ENCODE results near the gene AP3D1.

AP3D1 gene

GRCh38 chr19:2127758-2128157 lies 23.6 kb downstream of the AP3D1 start:
- no peak for DNase-seq (ENCODE audit: low read depth)

DNA sequence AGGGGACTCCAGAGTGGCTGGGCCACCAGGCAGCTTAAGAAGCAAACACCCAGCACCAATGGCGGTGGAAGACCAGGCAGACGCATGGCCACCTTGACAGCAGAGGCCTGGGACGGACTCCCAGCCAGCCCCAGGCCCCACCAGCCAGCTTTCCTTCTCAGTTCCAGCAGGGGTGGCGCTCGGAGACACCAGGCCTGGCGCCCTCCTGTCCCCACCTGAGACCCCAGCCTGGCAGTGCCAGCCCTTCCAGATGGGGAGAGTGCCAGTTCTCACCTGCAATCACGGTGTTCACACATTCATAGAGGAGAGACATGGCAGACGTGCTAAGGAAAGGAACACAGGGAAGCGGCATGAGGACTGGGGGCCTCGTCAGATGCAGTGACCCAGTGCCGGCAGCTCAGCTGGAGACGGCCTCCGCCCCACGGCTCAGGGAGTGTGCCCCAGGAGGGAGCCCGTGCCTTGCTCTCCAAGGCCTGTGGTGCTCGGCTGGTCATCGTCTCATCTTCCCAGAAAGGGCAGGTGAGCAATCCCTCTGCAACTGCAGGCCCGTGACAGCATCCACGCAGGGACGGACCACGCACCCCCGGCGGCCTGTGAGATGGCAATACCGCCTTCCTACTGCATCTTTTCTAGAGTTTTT lies 24.4 kb downstream of the AP3D1 start:
- DNase-seq (ENCODE audit: low read depth), result no peak

DNA sequence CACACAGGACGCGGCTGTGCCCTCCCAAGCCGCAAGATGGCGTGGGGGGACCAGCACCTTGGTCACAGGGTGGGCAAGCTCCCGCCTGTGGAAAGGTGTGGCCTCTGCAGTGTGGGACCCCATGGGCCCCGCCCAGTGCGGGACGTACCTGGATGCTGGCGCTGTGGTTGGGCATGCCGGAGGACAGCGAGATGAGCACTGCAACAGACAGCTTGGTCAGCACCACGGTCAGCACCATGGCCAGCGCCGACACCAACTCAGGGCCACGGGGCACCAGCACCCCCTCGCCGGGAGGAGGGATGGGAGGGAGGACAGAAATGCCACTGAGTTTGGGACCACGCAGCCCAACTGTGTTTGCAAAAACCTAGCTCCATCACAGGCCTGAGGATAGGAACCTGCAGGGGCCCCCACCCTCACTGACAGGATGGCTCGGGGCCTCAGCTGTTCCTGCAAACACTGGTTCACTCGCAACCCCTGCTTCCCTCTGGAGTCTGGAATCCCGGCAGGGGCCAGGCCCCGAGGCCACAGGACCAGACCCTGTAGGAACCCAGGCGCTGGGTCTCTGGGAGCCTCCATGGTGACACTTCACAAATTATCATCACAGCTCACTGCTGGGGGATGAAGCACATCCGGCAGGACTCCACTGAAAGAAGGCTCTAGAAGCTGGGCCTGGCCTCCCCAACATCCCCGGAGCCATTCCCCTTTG lies 27.5 kb downstream of the AP3D1 start:
- no peak for DNase-seq (ENCODE audit: low read depth)

DNA sequence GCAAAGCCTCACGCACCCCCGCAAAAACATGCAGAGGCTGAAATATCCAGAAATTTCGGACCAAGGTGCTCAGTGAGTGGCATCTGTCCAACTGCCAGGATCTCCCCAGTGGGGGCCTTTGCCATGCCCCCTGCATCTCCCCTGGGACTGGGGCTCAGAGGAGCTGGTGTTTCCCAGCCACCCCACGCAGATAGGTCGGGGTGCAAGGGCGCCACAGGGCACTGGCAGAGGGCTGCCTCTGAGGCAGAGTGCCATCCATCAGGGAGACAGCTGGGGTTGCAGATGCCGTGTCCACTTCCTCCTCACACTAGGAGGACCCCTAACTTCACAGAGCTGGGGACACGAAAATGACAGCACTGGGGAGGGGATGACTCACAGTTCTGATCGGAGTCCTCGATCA lies 28.4 kb downstream of the AP3D1 start:
- no peak for DNase-seq (ENCODE audit: low read depth)

DNA sequence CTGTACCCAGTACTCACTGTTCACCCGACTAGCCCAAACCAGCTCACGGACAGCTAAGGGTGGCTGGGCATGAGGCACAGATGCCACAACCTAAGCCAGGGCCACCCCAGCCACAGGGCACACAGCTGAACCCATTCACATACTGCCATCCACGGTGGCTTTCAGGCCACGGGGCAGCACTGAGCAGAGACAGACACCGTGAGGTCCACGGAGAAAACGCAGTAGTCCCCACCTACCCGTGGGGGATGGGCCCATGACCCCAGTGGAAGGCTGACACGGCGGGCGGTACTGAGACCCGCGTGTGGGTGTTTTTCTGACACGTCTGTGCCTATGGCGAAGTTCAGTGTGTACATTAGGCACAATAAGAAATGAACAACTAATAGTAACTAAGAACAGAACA lies 29.1 kb downstream of the AP3D1 start:
- DNase-seq (ENCODE audit: low read depth), result no peak

DNA sequence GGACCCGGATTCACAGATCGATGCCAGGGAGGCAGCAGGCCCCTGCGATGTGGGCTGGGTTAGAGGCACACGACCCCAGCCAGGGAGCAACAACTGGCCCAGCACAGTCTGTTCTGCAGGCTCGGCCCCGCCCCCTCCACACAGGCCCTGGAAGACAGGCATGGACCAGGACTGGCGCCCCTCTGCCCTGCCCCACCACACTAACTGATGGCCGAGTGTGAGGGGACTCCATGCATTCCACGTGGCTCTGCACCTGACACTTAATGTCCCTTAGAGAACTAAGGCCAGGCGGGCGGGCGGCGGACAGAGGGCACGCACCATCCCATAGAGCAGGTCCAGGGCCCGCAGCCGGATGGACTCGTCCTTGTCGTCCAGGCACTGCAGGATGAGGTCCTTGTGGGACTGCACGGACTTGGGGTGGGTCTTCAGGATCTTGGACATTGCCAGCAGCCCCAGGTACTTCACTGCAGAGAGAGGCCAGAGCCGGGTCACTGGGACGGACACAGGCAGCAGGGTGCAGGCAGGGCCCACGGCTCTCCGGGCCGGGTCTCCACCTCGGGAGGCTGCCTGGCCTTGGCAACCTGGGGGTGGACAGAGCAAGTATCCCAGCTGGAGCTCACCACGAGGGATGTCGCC lies 29.8 kb downstream of the AP3D1 start:
- DNase-seq (ENCODE audit: low read depth), result no peak

DNA sequence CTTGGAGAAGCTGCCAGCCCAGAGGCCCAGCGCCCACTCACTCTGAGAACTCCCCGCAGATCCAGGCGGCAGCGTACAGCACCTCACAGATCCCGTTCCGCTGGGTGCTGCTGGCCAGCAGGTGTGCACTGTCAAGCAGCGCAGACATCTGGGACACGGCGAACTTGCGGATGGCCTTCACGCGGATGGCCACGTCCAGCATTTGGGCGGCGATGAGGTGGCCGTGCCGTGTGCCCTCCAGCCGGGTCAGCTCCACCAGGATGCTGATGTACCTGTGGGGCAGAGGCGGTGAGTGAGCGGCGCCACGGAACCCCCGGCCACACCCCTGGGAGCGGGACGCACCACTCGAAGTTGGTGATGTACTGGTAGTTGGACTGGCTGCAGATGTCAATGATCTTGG lies 30.5 kb downstream of the AP3D1 start:
- no peak for DNase-seq (ENCODE audit: low read depth)

DNA sequence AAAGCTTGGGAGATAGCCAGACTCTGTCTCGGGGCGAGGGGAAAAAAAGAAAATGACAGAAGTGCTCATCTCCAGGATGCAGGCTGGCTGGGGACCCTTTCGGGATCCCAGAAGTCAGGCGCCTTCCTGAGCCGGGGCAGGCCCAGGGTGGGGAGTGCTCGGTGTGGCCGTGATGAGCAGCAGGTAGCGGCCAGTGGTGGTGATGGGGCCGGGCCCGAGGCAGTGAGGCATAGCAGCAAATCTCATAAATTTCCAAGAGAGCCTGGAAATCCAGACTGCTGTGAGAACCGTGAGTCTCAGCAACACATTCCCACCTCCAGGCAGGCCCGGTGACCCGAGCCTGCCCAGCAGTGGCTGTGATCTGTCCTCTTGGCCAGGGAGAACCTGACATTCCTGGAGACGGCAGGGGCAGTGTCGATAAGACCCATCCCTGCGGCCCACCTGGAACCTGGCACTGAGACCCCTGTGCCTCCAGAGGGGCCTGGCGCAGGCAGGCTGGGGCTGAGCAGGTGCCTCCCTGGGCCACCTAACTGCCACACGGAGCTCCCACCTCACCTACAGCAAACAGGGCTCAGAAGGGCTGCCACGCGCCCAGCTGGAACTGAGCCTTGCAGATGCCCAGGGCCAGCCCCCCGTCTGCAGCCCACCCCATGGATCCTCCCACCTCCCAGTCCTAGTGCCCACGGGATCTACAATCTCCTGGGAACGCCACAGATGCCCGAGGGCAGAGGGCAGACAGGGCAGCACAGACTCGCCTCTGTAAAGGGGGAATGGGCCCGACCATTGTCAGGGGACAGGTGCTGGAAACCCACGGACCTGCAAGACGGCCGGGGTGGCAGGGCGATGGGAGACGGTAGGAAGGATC lies 31.2 kb downstream of the AP3D1 start:
- DNase-seq (ENCODE audit: low read depth), result no peak

DNA sequence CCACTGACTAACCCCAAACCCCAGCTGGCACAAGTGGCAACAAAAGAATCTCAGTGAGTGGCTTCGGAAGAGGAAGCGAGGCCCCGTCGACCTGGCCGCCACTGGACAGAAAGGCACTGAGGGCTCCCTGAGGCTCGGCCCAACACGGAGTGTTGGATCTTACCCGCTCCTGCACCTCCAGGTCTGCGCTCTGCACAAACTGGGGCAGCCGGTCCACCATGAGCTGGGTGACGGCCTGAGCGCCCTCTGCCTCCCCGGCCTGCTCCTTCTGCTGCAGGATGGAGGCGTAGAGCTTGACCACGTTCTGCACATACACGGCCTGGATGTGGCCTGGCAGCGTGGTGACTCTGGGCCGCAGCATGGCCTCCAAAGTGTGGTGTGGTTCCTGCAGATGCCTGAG lies 32.9 kb downstream of the AP3D1 start:
- DNase-seq (ENCODE audit: low read depth), result no peak

- DNase-seq (ENCODE audit: low read depth), result no peak
Measured at GRCh38 chr19:2117215-2117960, 34.0 kb downstream of the AP3D1 start.

- DNase-seq (ENCODE audit: low read depth), result no peak
Measured at GRCh38 chr19:2116507-2116906, 34.9 kb downstream of the AP3D1 start.

GRCh38 chr19:2115911-2116426 lies 35.4 kb downstream of the AP3D1 start:
- DNase-seq (ENCODE audit: low read depth), result no peak

GRCh38 chr19:2115324-2115723 lies 36.0 kb downstream of the AP3D1 start:
- no peak for DNase-seq (ENCODE audit: low read depth)

DNA sequence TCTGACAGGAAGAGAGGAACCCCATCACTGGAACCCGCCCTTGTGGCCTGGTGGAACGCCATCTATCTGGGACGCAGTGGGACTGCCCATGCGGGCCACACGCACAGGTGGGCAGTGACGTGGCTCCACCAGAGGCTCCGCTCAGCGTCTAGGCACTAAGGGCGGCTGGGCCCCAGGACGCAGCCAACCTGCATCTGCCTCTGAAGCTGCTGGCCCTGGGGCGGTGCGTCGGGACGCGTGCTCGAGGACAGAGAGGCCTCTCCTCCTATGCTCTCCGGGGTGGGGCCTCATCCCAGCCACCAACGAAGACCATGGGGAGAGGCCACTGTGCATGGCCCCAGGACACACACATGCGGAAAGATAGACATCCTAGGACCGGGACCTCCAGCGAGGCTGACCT lies 36.5 kb downstream of the AP3D1 start:
- DNase-seq (ENCODE audit: low read depth), result no peak

- no peak for DNase-seq (ENCODE audit: low read depth)
Measured at GRCh38 chr19:2114218-2114617, 37.1 kb downstream of the AP3D1 start.

DNA sequence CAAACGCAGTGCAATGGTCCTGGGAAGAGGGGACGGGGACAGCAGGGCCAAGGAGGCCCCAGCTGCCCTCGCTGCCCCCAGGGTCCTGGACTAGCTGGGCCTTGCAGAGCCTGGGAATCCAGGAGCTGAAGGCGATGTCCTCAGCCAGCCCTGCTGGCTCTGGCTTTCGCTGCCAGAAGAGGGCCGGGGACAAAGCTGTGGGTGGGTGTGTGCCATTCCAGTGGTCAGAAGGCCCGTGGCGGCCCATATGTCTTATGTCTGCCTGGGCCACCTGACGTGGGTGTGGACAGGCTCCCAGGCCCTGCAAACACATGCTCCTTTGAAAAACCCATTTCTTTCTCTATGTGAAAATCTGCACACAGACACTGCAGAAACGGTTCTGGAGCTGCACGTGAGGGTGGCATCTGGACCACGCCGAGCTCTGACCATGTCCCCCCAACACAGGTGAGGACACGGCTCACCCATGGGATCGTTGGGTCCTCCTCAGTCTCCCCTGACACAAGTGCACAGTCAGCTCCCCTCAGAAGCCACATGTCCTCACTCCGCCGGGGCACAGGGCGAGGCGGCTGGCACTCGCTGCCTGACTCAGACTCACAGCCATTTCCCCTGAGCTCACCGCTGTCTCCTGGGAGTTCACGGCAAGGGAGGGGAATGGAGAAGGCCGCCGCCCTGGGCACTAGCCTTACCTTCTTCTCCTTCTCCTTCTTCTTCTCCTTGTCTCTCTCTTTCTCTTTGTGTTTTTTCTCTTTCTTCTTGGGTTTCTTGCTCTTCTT lies 37.7 kb downstream of the AP3D1 start:
- no peak for DNase-seq (ENCODE audit: low read depth)

DNA sequence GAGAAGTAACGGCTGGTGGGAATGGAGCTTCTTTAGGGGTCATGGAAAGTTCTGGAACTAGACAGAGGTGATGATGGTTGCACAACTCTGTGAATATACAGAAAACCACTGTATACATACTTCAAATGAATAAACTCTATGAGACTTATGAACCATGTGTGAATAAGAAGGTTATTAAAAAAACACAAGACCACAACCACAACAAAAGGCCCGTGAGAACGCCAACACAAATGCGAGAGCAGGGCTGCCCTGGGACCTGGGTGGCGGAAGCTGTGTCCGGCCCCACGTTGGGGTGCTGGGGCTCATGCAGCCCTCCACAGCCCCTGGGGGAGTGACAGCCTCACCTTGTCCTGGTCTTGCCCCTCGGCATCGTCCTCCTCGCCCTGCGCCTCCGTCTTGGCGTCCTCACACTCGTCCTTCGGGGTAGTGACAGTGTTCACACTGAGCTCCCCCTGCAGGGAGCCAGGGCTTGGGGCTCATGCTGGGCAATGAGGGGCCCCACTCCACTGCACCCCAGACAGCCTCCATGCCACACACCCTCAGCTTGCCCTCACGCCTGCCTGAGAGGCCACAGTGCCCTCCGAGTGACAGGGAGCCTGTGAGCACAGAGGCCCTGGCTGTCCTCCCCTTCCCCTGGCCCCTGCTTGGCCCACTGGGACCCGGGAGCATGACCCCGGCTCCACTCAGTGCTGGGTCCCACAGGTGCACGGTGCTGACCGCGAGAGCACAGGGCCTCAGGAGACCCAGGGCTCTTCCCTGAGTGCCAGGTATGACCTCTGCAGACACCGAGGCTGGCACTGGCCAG lies 38.6 kb downstream of the AP3D1 start:
- DNase-seq (ENCODE audit: low read depth), result no peak

- no peak for DNase-seq (ENCODE audit: low read depth)
Measured at GRCh38 chr19:2111886-2112285, 39.5 kb downstream of the AP3D1 start.

GRCh38 chr19:2111425-2111824 lies 39.9 kb downstream of the AP3D1 start:
- DNase-seq (ENCODE audit: low read depth), result no peak

- DNase-seq (ENCODE audit: low read depth), result no peak
Measured at GRCh38 chr19:2110822-2111221, 40.5 kb downstream of the AP3D1 start.

Data from stimulated activated CD8-positive, alpha-beta memory T cell treated with anti-CD3 and anti-CD28 coated beads, Interleukin-12 subunit alpha, Interleukin-12 subunit beta, amount 100 ng/mL, for 1 hour (primary cell).